ENCODE data around the gene EVI5L. TPM values are rescaled to one million over a fixed set of nuclear protein-coding genes. Genes with fewer than 3 reads are reported as not detected.
"Not testable (repeated sequence)": the region's sequence is repeated elsewhere in the genome, so short reads cannot be mapped to it uniquely, and the experiment has no call there.

The EVI5L gene
- total RNA-seq, 4 donors from 2014 or later: 14.4 to 30.3 (median 17.7) TPM

DNA sequence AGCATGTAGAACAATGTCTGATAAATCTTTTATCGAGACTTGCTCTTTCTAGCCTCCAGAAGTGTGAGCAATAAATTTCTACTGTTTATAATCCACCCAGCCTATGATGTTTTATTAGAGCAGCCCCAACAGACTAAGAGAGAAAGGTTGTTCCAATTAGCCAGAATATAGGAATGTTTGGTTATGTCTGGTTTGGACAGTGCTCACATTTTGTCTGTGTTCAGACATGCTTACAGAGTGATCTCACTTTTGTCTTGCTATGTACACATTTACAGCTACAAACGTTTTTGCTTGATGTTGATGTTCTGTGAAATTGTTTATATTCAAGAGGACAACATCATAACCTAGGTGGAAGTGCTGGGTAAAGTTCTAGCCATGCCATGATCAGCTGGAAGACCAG lies 18.0 kb upstream of the EVI5L start:
- no peaks in the 10 kb centered on the region for H3K4me1 ChIP-seq
- H3K36me3 ChIP-seq: no peaks in the 10 kb centered on the region
- peaks cover 0 to 39% (median 1%) of the 10 kb centered on the region in 4 donors for H3K9me3 ChIP-seq
- 45 to 59% methylated on average over 2 of the region's 2 CpGs for WGBS, 2 donors
- H3K27me3 ChIP-seq: peaks cover 0 to 8% of the 10 kb centered on the region in 2 donors
- no peak overlapping the region for H3K27ac ChIP-seq
- DNase-seq (ENCODE audit: low spot score in 2 of 2): no peak
- no peak for TF ChIP-seq EP300 (IDR thresholded peaks at IDR 0.05)
- TF ChIP-seq POLR2A (IDR thresholded peaks at IDR 0.05): no peak
- TF ChIP-seq, protein P1, sequence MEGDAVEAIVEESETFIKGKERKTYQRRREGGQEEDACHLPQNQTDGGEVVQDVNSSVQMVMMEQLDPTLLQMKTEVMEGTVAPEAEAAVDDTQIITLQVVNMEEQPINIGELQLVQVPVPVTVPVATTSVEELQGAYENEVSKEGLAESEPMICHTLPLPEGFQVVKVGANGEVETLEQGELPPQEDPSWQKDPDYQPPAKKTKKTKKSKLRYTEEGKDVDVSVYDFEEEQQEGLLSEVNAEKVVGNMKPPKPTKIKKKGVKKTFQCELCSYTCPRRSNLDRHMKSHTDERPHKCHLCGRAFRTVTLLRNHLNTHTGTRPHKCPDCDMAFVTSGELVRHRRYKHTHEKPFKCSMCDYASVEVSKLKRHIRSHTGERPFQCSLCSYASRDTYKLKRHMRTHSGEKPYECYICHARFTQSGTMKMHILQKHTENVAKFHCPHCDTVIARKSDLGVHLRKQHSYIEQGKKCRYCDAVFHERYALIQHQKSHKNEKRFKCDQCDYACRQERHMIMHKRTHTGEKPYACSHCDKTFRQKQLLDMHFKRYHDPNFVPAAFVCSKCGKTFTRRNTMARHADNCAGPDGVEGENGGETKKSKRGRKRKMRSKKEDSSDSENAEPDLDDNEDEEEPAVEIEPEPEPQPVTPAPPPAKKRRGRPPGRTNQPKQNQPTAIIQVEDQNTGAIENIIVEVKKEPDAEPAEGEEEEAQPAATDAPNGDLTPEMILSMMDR (IDR thresholded peaks at IDR 0.05): no peak
- no peak overlapping the region for H3K4me3 ChIP-seq

DNA sequence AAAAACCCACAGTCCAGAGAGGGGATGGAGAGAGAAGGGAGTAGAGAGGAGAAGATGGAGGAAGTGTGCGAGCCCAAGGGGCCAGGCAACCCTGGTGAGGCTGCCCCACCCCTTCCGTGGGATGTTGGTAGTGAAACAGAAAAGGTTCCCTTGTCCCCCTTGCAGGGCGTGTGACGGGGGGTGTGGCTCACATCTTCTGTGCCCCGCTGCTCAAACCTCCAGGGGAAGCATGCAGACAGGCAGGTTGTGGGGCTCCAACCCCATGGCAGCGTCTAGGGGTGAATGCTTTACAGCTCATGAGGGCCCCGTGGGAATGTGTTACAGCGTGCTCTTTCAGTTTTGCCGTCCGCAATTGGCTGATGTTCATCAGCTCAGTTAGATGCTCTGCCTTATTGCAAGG lies 14.7 kb upstream of the EVI5L start:
- no peak for TF ChIP-seq POLR2A (IDR thresholded peaks at IDR 0.05)
- no peak for TF ChIP-seq EP300 (IDR thresholded peaks at IDR 0.05)
- TF ChIP-seq, protein P1 (IDR thresholded peaks at IDR 0.05): no peak
- Histone ChIP-seq H3K36me3 (no peaks in the 10 kb centered on the region), H3K27ac (no peak overlapping the region), H3K27me3 (peaks cover 0 to 3% of the 10 kb centered on the region in 2 donors), H3K4me1 (no peaks in the 10 kb centered on the region), H3K4me3 (no peak overlapping the region), H3K9me3 (peaks cover 0 to 62% (median 3%) of the 10 kb centered on the region in 4 donors)
- WGBS, 2 donors: 43 to 52% methylated on average over 10 of the region's 10 CpGs
- DNase-seq (ENCODE audit: low spot score in 2 of 2): no peak

DNA sequence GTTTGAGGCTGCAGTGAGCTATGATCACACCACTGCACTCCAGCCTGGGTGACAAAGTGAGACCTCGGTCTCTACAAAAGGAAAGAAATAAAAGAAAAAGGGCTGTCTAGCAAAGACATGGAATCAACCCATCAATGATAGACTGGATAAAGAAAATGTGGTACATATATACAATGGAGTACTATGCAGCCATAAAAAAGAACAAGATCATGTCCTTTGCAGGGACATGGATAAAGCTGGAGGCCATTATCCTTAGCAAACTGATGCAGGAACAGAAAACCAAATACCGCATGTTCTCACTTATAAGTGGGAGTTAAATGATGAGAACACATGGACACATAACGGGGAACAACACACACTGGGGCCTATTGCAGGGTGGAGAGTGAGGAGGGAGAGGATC lies 14.0 kb upstream of the EVI5L start:
- H3K27ac ChIP-seq; H3K36me3 ChIP-seq; DNase-seq (ENCODE audit: low spot score in 2 of 2); H3K4me1 ChIP-seq; H3K27me3 ChIP-seq; H3K4me3 ChIP-seq: not testable (repeated sequence)
- H3K9me3 ChIP-seq: peaks cover 0 to 55% (median 3%) of the 10 kb centered on the region in 4 donors
- WGBS, 2 donors: 94 to 96% methylated on average over 3 of the region's 3 CpGs

DNA sequence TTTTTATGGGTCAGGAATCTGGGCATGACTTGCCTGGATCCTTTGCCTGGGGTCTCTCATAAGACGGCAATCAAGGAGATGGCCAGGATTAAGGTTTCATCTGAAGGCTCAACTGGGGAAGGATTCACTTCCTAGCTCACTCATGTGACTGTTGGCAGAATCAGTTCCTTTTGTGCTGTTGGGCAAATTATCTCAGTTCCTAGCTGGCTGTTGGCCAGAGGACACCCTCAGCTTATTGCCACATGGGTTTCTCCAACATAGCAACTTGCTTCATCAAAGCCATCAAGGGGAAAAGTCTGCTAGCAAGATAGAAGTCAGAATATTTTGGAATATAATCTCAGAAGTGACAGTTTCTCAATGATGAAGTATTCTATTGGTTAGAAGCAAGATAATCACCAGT lies 12.2 kb upstream of the EVI5L start:
- Histone ChIP-seq H3K9me3 (peaks cover 0 to 39% (median 2%) of the 10 kb centered on the region in 4 donors), H3K4me3 (no peak overlapping the region), H3K36me3 (no peaks in the 10 kb centered on the region), H3K27ac (no peak overlapping the region), H3K27me3 (peaks cover 0 to 9% of the 10 kb centered on the region in 2 donors), H3K4me1 (no peaks in the 10 kb centered on the region)
- 88 to 95% methylated on average over 1 of the region's 1 CpG for WGBS, 2 donors
- TF ChIP-seq, protein P1 (IDR thresholded peaks at IDR 0.05): no peak
- no peak for TF ChIP-seq POLR2A (IDR thresholded peaks at IDR 0.05)
- TF ChIP-seq EP300 (IDR thresholded peaks at IDR 0.05): no peak
- no peak for DNase-seq (ENCODE audit: low spot score in 2 of 2)

DNA sequence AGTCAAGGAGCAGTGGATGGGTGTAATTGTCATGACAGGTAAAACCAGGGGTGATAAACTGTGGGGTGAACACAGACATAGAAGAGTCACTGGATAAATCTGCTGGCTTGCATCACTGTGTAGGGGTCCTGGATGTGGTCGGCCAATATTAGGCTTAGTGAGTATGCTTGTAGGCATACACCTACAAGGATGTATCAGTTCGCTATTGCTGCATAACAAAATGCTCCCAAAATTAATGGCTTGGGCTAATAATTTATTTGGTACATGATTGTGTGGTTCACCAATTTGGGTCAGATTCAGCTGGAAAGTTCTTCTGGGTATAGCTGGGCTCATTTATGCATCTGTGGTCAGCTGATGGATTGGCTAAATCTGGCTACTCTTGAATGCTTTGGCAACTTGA lies 11.2 kb upstream of the EVI5L start:
- no peak for DNase-seq (ENCODE audit: low spot score in 2 of 2)
- H3K36me3 ChIP-seq: no peaks in the 10 kb centered on the region
- 48 to 72% methylated on average over 2 of the region's 2 CpGs for WGBS, 2 donors
- H3K4me3 ChIP-seq: no peak overlapping the region
- peaks cover 0 to 9% of the 10 kb centered on the region in 2 donors for H3K27me3 ChIP-seq
- H3K4me1 ChIP-seq: no peaks in the 10 kb centered on the region
- no peak overlapping the region for H3K27ac ChIP-seq
- peaks cover 0 to 36% (median 2%) of the 10 kb centered on the region in 4 donors for H3K9me3 ChIP-seq
- TF ChIP-seq, protein P1 (IDR thresholded peaks at IDR 0.05): no peak
- TF ChIP-seq EP300 (IDR thresholded peaks at IDR 0.05): no peak

DNA sequence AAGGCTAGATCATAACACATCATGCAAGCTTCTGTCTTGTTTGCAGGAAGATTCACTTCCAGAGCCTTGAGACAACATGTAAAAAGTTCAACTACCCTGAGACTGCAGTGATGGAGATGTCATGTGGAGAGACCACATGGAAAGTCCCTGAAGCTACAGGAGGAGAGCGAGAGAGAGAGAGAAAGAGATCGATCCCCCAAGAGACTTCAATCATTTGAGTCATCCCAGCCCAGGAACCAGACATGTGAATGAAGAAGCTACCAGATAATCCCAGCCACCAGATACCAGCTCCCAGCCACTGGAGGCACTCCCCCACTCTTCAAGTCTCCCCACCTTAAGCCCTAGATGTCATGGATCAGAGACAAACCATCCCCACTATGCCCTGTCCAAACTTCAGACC lies 10.7 kb upstream of the EVI5L start:
- Histone ChIP-seq H3K4me3 (no peak overlapping the region), H3K9me3 (peaks cover 0 to 36% (median 2%) of the 10 kb centered on the region in 4 donors), H3K27me3 (peaks cover 0 to 9% of the 10 kb centered on the region in 2 donors), H3K27ac (no peak overlapping the region), H3K4me1 (no peaks in the 10 kb centered on the region), H3K36me3 (no peaks in the 10 kb centered on the region)
- no peak for DNase-seq (ENCODE audit: low spot score in 2 of 2)
- WGBS, 2 donors: 75 to 79% methylated on average over 2 of the region's 2 CpGs
- TF ChIP-seq, protein P1 (IDR thresholded peaks at IDR 0.05): no peak
- no peak for TF ChIP-seq EP300 (IDR thresholded peaks at IDR 0.05)
- no peak for TF ChIP-seq POLR2A (IDR thresholded peaks at IDR 0.05)

Measured in tibial nerve (tissue), 4 donors.